ENCODE results near the gene SNORC.

The SNORC gene

GRCh38 chr2:232870018-232870765 is at the start of gene SNORC:
Gene SNORC, plus strand, starts transcription at chr2:232870264. Its CDS starts 78 bp downstream, at chr2:232870342.
- no peaks in the 10 kb centered on the region; the same call in 1 of the 2 replicates for H4K20me1 ChIP-seq (ENCODE audit: low read depth, low read length)
- H3K4me2 ChIP-seq (ENCODE audit: low read depth, low read length, poor library complexity, severe bottlenecking): no peak within 1 kb of the TSS
- H3K79me2 ChIP-seq (ENCODE audit: insufficient read depth, low read length): no peaks in the 10 kb centered on the region
- no peaks in the 10 kb centered on the region for H3K9me3 ChIP-seq (ENCODE audit: insufficient read depth, low read length)
- H3K4me3 ChIP-seq (ENCODE audit: insufficient read depth, low read length, poor library complexity, severe bottlenecking): no peak within 1 kb of the TSS
- H3K9ac ChIP-seq (ENCODE audit: low read length): no peak within 1 kb of the TSS
- no peak within 1 kb of the TSS for H2AFZ ChIP-seq (ENCODE audit: low read depth, low read length, severe bottlenecking)
- H3K27me3 ChIP-seq (ENCODE audit: low read length): no peaks in the 10 kb centered on the region
- no peaks in the 10 kb centered on the region for H3K36me3 ChIP-seq (ENCODE audit: low read length)
- no peaks in the 10 kb centered on the region for H3K9me2 ChIP-seq (replicated peaks; ENCODE audit: insufficient read depth, low read length)
- H3F3A ChIP-seq (ENCODE audit: insufficient read depth): no peaks in the 10 kb centered on the region
- H3K27ac ChIP-seq (ENCODE audit: low read depth, low read length): no peak within 1 kb of the TSS
- TF ChIP-seq EZH2phosphoT487 (conservative IDR thresholded peaks at IDR 0.05; ENCODE audit: low read length): no peak
- no peak for TF ChIP-seq CTCF (IDR thresholded peaks at IDR 0.05; ENCODE audit: insufficient read depth, low read length, poor library complexity, severe bottlenecking)

GRCh38 chr2:232829988-232830387 is 40.1 kb upstream of the SNORC start:
- no peaks in the 10 kb centered on the region for H3K79me2 ChIP-seq (ENCODE audit: insufficient read depth, low read length)
- no peaks in the 10 kb centered on the region for H3K27me3 ChIP-seq (ENCODE audit: low read length)
- H3K4me3 ChIP-seq (ENCODE audit: insufficient read depth, low read length, poor library complexity, severe bottlenecking): no peak overlapping the region
- no peak overlapping the region for H3K9ac ChIP-seq (ENCODE audit: low read length)
- H3K36me3 ChIP-seq (ENCODE audit: low read length): peaks cover 8% of the 10 kb centered on the region; the same call in 1 of the 2 replicates
- H4K20me1 ChIP-seq (ENCODE audit: low read depth, low read length): no peaks in the 10 kb centered on the region
- H3K9me2 ChIP-seq (replicated peaks; ENCODE audit: insufficient read depth, low read length): no peaks in the 10 kb centered on the region
- no peak overlapping the region for H3K4me2 ChIP-seq (ENCODE audit: low read depth, low read length, poor library complexity, severe bottlenecking)
- TF ChIP-seq EZH2phosphoT487 (conservative IDR thresholded peaks at IDR 0.05; ENCODE audit: low read length): no peak
- no peak for TF ChIP-seq CTCF (IDR thresholded peaks at IDR 0.05; ENCODE audit: insufficient read depth, low read length, poor library complexity, severe bottlenecking)
- H3K9me3 ChIP-seq (ENCODE audit: insufficient read depth, low read length): no peaks in the 10 kb centered on the region
- no peak overlapping the region for H3K27ac ChIP-seq (ENCODE audit: low read depth, low read length)
- H2AFZ ChIP-seq (ENCODE audit: low read depth, low read length, severe bottlenecking): no peak overlapping the region
- no peaks in the 10 kb centered on the region for H3F3A ChIP-seq (ENCODE audit: insufficient read depth)

GRCh38 chr2:232831496-232831895 is 38.6 kb upstream of the SNORC start:
- no peaks in the 10 kb centered on the region for H3K27me3 ChIP-seq (ENCODE audit: low read length)

More at GRCh38 chr2:232831496-232831895, 38.6 kb upstream of the SNORC start:
- TF ChIP-seq EZH2phosphoT487 (conservative IDR thresholded peaks at IDR 0.05; ENCODE audit: low read length) (no peak), CTCF (IDR thresholded peaks at IDR 0.05; ENCODE audit: insufficient read depth, low read length, poor library complexity, severe bottlenecking) (no peak)
- Histone ChIP-seq H3F3A (ENCODE audit: insufficient read depth) (no peaks in the 10 kb centered on the region), H3K4me2 (ENCODE audit: low read depth, low read length, poor library complexity, severe bottlenecking) (no peak overlapping the region), H4K20me1 (ENCODE audit: low read depth, low read length) (no peaks in the 10 kb centered on the region), H3K79me2 (ENCODE audit: insufficient read depth, low read length) (no peaks in the 10 kb centered on the region), H3K9ac (ENCODE audit: low read length) (no peak overlapping the region), H3K36me3 (ENCODE audit: low read length) (peaks cover 8% of the 10 kb centered on the region; the same call in 1 of the 2 replicates), H3K4me3 (ENCODE audit: insufficient read depth, low read length, poor library complexity, severe bottlenecking) (no peak overlapping the region), H3K9me3 (ENCODE audit: insufficient read depth, low read length) (no peaks in the 10 kb centered on the region), H2AFZ (ENCODE audit: low read depth, low read length, severe bottlenecking) (no peak overlapping the region), H3K9me2 (replicated peaks; ENCODE audit: insufficient read depth, low read length) (no peaks in the 10 kb centered on the region), H3K27ac (ENCODE audit: low read depth, low read length) (no peak overlapping the region)

Data from SU-DHL-6 (cell line).